Stomach smooth muscle (tissue), 2 donors: ENCODE data around the gene ATP10A.

ENCODE experiments used
- H3K27ac ChIP-seq: one replicate; pipeline ENCODE4 v1.7.0; 2013; ENCODE audit warnings: mild to moderate bottlenecking, low read length, inconsistent platforms
- H3K27me3 ChIP-seq, 2 donors: one replicate each; pipeline ENCODE4 v1.7.0; 2013; ENCODE audit warnings: low read length in 2 of 2; ENCODE audit not compliant: insufficient read depth in 2 of 2, control insufficient read depth in 1 of 2
- H3K36me3 ChIP-seq, 2 donors: one replicate each; pipeline ENCODE4 v1.7.0; 2013; ENCODE audit warnings: low read length in 2 of 2; ENCODE audit not compliant: control insufficient read depth in 2 of 2, insufficient read depth in 2 of 2
- H3K4me1 ChIP-seq: one replicate; pipeline ENCODE4 v1.7.0; 2013; ENCODE audit warnings: low read length; ENCODE audit not compliant: control insufficient read depth, insufficient read depth
- H3K4me3 ChIP-seq, 2 donors: one replicate each; pipeline ENCODE4 v1.7.0; 2013; ENCODE audit warnings: low read length in 2 of 2
- H3K9ac ChIP-seq, 2 donors: one replicate each; pipeline ENCODE4 v1.7.0; 2013; ENCODE audit warnings: low read length in 2 of 2, mild to moderate bottlenecking in 1 of 2
- H3K9me3 ChIP-seq, 2 donors: one replicate each; pipeline ENCODE4 v1.7.0; 2013; ENCODE audit warnings: low read length in 2 of 2; ENCODE audit not compliant: control insufficient read depth in 2 of 2
- donor health status: healthy.
- donor health status: Pancreatic carcinoma.

Gene ATP10A

DNA sequence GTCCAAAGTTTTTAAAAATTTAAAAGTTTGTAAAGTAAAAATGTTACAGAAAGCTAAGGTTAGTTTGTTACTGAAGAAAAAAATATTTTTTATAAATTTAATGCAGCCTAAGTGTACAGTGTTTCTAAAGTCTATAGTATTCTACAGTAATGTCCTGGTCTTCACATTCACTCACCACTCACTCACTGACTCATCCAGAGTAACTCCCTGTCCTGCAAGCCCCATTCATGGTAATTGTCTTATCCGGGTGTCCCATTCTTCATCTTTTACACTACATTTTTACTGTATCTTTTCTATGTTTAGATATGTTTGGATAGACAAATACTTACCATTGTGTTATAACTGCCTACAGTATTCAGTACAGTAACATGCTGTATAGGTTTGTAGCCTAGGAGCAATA lies 36.7 kb upstream of the ATP10A start:
- no peak overlapping the region for H3K9ac ChIP-seq
- H3K36me3 ChIP-seq = no peaks in the 10 kb centered on the region
- no peaks in the 10 kb centered on the region for H3K27me3 ChIP-seq
- H3K4me1 ChIP-seq = peaks cover 21% of the 10 kb centered on the region
- H3K4me3 ChIP-seq = no peak overlapping the region
- H3K9me3 ChIP-seq = no peaks in the 10 kb centered on the region
- no peak overlapping the region for H3K27ac ChIP-seq

DNA sequence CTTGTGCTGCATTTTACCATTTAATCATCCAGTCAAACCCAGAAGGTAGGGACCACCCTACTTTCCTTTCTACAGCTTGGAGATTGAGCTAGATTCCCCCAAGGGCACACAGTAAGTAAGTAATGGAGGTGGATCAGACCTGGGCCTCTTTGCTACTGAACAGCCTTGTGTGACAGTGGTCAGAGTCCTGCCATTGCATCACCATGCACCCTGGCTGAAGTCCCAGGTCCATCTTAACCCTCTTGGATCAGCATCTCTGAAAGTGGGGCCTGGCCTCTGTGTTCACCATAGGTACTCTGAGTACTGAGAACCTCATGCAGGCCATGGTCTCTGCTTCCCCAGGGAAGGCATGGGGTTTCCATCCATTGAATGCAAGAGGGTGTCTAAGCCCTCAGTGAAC lies 34.5 kb upstream of the ATP10A start:
- Histone ChIP-seq H3K4me1 (peaks cover 20% of the 10 kb centered on the region), H3K36me3 (no peaks in the 10 kb centered on the region), H3K9ac (no peak overlapping the region), H3K4me3 (no peak overlapping the region), H3K27ac (no peak overlapping the region), H3K9me3 (no peaks in the 10 kb centered on the region), H3K27me3 (no peaks in the 10 kb centered on the region)

DNA sequence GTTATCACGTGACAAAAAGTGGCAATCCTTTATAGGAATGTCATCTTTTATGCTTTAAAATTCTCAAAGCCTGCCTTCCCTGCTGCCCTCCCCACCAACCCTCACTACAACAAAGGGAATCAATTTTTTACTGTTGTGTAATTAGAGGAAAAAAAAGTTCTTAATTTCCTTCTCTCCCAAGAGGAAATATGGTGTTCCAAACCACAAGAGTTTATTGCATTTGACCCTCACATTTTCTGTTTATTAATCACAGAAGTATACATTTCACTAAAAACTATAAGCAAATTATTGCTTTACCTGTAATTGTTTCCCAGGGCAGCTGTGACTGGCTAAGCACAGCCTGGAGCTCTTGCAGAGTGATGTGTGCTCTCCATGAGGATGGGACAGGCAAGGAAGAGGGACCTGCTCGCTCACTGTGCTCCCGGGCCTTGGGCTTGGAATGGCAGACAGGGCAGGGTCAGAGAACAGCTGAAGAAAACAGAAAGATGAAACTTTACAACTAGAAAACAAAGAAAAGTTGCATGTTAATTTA lies 31.3 kb upstream of the ATP10A start:
- H3K36me3 ChIP-seq = no peaks in the 10 kb centered on the region
- H3K4me1 ChIP-seq = peaks cover 26% of the 10 kb centered on the region
- no peak overlapping the region for H3K27ac ChIP-seq
- no peaks in the 10 kb centered on the region for H3K9me3 ChIP-seq
- no peak overlapping the region for H3K4me3 ChIP-seq
- no peak overlapping the region for H3K9ac ChIP-seq
- no peaks in the 10 kb centered on the region for H3K27me3 ChIP-seq

DNA sequence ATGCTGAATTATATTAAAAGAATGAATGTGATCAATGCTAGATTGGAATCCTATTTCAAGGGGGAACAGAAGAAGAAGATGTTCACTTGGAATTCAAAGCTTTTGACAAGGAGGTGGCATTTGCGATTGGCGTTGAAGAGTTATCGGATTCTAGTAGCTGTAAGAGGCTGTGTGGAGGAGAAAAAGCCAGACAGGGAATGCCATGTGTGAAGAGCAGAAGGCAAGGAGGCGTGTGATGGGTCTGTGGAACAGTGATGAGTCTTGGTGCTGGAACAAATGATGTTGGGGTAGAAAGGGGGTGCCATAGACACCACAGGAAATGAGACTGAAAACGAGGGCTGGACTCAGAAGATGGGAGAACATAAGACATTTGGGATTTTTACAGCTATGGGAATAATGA lies 30.5 kb upstream of the ATP10A start:
- H3K9me3 ChIP-seq = no peaks in the 10 kb centered on the region

DNA sequence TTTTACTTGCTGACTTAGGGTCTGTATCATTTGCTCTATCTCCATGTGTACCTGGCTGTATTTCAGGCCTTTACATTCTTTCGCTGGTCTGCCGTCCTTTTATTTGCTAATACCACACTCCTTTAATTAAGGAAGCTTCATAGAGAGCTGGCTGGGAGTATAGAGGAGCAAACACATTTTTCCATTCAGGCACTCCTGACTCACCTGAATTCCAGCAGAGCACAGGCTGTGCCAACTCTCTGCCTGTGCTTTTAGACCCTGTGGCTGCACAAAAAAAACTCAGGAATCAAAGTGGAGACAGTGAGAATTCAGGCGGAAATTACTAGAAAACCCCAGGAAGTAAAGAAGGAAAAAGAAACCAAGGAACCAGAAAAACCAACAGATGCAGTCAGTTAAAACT lies 29.0 kb upstream of the ATP10A start:
- no peaks in the 10 kb centered on the region for H3K36me3 ChIP-seq
- no peak overlapping the region for H3K9ac ChIP-seq
- peaks cover 26% of the 10 kb centered on the region for H3K4me1 ChIP-seq
- no peak overlapping the region for H3K4me3 ChIP-seq
- H3K27me3 ChIP-seq = no peaks in the 10 kb centered on the region
- H3K9me3 ChIP-seq = no peaks in the 10 kb centered on the region
- H3K27ac ChIP-seq = no peak overlapping the region

More for the DNA sequence above, 30.5 kb upstream of the ATP10A start:
- Histone ChIP-seq H3K36me3 (no peaks in the 10 kb centered on the region), H3K27ac (no peak overlapping the region), H3K4me1 (peaks cover 26% of the 10 kb centered on the region), H3K27me3 (no peaks in the 10 kb centered on the region), H3K9ac (no peak overlapping the region), H3K4me3 (no peak overlapping the region)

DNA sequence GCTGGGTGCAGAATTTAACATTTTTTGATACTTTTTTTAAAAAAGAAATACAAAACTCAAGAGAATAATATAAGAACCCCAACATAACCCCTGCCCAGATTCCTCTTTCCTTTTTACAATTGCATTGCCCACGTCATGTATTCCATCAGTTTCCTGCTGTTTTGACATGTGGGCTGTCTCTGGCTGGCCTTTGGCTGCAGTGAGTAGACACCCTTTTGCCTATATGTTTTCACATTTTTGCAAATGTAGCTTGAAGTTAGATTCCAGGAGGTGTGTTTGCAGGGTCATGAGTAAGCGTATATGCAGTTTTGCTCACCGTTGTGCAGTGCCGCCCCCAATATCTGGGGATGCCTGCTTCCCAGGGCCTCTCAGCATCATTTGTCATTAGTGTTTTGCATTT lies 28.0 kb upstream of the ATP10A start:
- H3K27ac ChIP-seq = peak overlapping the region; percentile 18
- no peak overlapping the region for H3K4me3 ChIP-seq
- H3K4me1 ChIP-seq = peaks cover 30% of the 10 kb centered on the region
- H3K36me3 ChIP-seq = no peaks in the 10 kb centered on the region
- no peaks in the 10 kb centered on the region for H3K9me3 ChIP-seq
- H3K9ac ChIP-seq = no peak overlapping the region
- H3K27me3 ChIP-seq = no peaks in the 10 kb centered on the region

DNA sequence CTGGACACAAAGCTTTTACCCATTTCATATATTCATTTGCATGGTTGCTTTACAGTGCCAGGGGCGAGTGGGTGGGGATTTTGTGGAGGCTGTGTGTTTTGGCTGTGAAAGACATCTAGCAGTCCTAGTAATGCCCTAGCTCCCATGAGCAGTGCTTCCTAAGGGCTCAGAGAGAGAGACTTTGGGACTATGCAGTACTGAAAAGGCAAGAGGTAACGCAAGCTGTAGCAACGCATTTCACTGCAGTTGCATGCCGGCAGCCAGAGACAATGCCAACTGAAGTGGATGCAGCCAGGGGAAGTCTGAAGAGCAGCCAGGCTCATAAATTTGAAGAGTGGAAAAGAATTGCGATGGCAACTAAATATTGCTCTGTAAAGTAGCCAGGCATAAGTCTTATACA lies 27.4 kb upstream of the ATP10A start:
- no peaks in the 10 kb centered on the region for H3K36me3 ChIP-seq
- H3K27ac ChIP-seq = peak overlapping the region; percentile 18
- no peaks in the 10 kb centered on the region for H3K27me3 ChIP-seq
- H3K4me1 ChIP-seq = peaks cover 30% of the 10 kb centered on the region
- H3K9me3 ChIP-seq = no peaks in the 10 kb centered on the region
- H3K9ac ChIP-seq = peak overlapping the region in 1 of 2 donors; percentile 21
- H3K4me3 ChIP-seq = peak overlapping the region in 1 of 2 donors; percentile 29

DNA sequence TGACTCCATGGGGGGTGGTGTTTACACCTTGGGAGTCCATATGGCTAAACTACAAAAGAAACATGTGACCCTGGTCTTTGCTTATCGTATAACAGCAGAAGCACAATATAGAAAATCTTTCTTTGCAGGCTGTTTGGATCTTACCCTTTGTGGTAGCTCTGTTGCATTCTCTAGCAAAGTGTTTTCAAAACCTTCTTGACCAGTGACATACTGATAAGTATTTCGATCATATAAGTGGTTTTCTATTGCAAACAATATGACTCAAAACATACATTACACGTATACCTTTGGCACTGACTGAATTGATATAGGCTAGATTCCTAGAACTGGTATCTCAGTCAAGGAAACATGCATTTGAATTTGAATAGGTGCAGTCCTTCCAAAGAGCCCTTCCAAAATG lies 24.7 kb upstream of the ATP10A start:
- Histone ChIP-seq H3K27ac (no peak overlapping the region), H3K9me3 (no peaks in the 10 kb centered on the region), H3K4me3 (no peak overlapping the region), H3K36me3 (no peaks in the 10 kb centered on the region), H3K9ac (no peak overlapping the region), H3K4me1 (peaks cover 30% of the 10 kb centered on the region), H3K27me3 (no peaks in the 10 kb centered on the region)

DNA sequence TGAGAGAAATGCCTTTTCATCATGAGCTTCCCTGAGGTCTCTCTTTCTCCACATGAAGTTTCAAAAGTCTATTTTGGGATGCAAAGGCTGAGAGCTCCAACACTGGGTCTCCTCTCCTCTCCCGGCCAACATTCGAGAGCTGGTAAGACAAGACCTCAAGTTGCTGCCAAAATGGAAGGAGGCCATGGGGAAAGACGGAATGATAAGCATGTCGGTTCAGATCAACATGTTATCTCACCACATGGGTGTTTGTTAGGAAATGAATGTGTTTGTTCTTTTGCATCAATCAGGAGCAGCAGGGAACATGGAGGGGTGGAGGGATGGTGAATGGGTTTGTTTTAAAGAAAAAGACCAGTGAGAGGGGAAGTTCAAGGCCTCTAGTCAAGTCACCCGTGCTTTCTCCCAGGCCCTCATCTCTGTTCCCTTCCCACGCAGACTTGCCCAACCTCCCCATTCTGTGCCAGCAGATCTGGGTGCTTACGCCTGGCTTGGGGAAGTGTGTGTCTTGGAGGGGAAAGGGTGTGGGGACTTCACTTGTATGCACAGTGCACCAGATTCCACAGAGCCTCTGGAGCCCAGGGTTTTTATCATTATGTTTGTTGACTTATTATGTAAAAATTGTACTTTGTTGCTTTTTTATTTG lies 23.5 kb upstream of the ATP10A start:
- no peaks in the 10 kb centered on the region for H3K9me3 ChIP-seq
- no peak overlapping the region for H3K27ac ChIP-seq
- H3K9ac ChIP-seq = no peak overlapping the region
- peaks cover 20% of the 10 kb centered on the region for H3K4me1 ChIP-seq
- H3K27me3 ChIP-seq = no peaks in the 10 kb centered on the region
- no peak overlapping the region for H3K4me3 ChIP-seq
- no peaks in the 10 kb centered on the region for H3K36me3 ChIP-seq

DNA sequence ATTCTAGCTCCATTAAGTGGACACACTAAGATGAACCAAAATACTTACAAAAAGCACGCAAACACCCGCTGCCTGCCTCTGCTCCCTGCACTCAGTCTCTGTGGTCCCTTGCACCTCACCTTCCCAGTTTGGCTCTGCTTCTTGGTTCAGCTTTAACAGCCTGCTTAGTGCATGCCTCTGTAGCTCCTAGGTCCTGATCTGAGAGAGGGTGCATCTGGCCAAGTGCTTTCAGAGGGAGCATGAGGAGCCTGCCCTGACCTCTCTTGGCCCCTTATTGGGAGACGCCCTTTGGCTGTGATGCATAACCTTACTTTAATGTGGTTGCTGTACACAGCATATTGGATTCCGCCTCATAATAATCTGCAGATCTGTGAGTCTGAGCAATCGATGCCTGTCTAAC lies 21.2 kb upstream of the ATP10A start:
- no peaks in the 10 kb centered on the region for H3K36me3 ChIP-seq
- H3K4me1 ChIP-seq = peaks cover 4% of the 10 kb centered on the region
- no peak overlapping the region for H3K27ac ChIP-seq
- no peaks in the 10 kb centered on the region for H3K9me3 ChIP-seq
- H3K27me3 ChIP-seq = no peaks in the 10 kb centered on the region
- no peak overlapping the region for H3K9ac ChIP-seq
- H3K4me3 ChIP-seq = no peak overlapping the region

DNA sequence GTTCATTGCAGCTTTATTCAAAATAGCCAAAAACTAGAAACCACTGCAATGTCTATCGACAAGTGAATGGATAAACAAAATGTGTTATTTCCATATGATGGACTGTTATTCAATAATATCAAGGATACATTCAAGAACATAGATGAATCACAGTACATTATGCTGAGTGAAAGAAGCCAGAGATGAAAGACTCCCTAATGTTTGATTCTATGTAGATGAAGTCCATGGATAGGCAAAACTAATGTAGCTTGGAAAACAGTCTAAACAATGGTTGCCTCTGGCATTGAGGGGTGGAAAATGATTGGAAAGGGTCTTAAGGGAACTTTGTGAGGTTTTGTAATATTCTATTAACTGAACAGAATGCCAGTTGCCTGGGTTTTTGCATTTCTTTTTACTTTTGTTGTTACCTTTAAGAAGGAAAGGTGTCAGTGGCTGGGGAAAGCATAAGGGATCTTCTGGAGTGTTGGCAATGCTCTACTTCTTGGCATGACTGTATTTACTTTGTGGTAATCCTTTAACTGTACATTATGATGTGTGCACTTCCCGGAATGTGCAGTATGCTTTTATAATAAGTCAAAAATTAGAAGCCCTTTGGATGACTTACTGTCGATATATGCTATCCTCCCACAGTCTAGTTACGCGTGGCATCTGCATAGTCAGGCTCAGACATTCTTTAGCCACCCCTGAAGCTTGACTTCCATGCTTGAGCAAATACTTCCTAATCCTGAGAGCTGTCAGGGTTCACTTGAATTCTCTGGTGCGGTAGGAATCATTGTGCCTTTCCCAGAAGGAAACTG lies 20.5 kb upstream of the ATP10A start:
- no peak overlapping the region for H3K27ac ChIP-seq
- no peaks in the 10 kb centered on the region for H3K36me3 ChIP-seq
- no peaks in the 10 kb centered on the region for H3K27me3 ChIP-seq
- no peak overlapping the region for H3K4me3 ChIP-seq
- H3K9me3 ChIP-seq = no peaks in the 10 kb centered on the region
- H3K9ac ChIP-seq = no peak overlapping the region
- H3K4me1 ChIP-seq = peaks cover 4% of the 10 kb centered on the region
